Endothelial cell of umbilical vein (primary cell): ENCODE results near the gene MLLT6. TPM values are rescaled to one million over a fixed set of nuclear protein-coding genes. Genes with fewer than 3 reads are reported as not detected.

ENCODE experiments used
- BruUV-seq: library from RNA; stranded (reverse); fragments of 400-500 nt; replicated peaks from 2 replicates; lab custom pipeline; 2021; lab: Mats Ljungman, UMichigan
- CTCF ChIA-PET: fragments of 300-600, 350-600 bp; sonication (Branson Sonifier 250); formaldehyde crosslinking; loops from one replicate; lab custom pipeline; 2021; ENCODE audit warnings: antibody characterized with exemption, inconsistent platforms; lab: Charles Lee
- POLR2A ChIA-PET: fragments of 300-600, 350-600 bp; sonication (Branson Sonifier 250); formaldehyde crosslinking; loops from one replicate; lab custom pipeline; 2021; ENCODE audit warnings: antibody characterized with exemption, inconsistent platforms; lab: Charles Lee
- DNase-seq: peaks from one replicate; pipeline ENCODE4 v3.0.0-alpha.2; 2011; ENCODE audit warnings: low read depth, low spot score
- FAIRE-seq: peaks from 2 replicates; lab custom pipeline; 2011; peaks lifted over from hg19 to GRCh38; lab: Jason Lieb, UNC
- H2AFZ ChIP-seq: 2 replicates; pipeline ENCODE4 v1.6.0; 2012; ENCODE audit warnings: low read depth, low read length, control low read depth, inconsistent platforms
- H3K27ac ChIP-seq: 2 replicates; pipeline ENCODE4 v1.5.1; 2011; ENCODE audit warnings: low read depth, mild to moderate bottlenecking, control low read depth, low read length, moderate library complexity; ENCODE audit not compliant: insufficient read depth
- H3K27me3 ChIP-seq, 2 experiments: 2 replicates each; pipeline versions ENCODE4 v1.6.0 to v1.6.1; 2011; ENCODE audit warnings: low read length in 2 of 2, mixed read lengths in 1 of 2; ENCODE audit not compliant: control insufficient read depth in 2 of 2, insufficient read depth in 2 of 2
- H3K36me3 ChIP-seq, 2 experiments: 2 replicates in 1 of 2; 3 replicates in 1 of 2; pipeline ENCODE4 v1.5.1; 2011; ENCODE audit warnings: low read length in 2 of 2, mild to moderate bottlenecking in 1 of 2, moderate library complexity in 1 of 2; ENCODE audit not compliant: control insufficient read depth in 2 of 2, insufficient read depth in 2 of 2; ENCODE audit errors: extremely low read depth in 1 of 2
- H3K4me1 ChIP-seq: 3 replicates; pipeline ENCODE4 v1.5.1; 2011; ENCODE audit warnings: mild to moderate bottlenecking, low read length; ENCODE audit not compliant: control insufficient read depth, insufficient read depth; ENCODE audit errors: extremely low read depth
- H3K4me2 ChIP-seq: 2 replicates; pipeline ENCODE4 v1.6.1; 2011; ENCODE audit warnings: low read length, control low read depth, mixed read lengths; ENCODE audit not compliant: insufficient read depth
- H3K4me3 ChIP-seq, 3 experiments: fragments of 200-600 bp in 1 of 3; sonication (generic), shearing (Covaris generic) in 1 of 3; replicated peaks in 1 of 3; 2 replicates each; pipeline ENCODE4 v1.5.1; 2011 to 2016; ENCODE audit warnings: control low read depth in 3 of 3, low read length in 3 of 3, mild to moderate bottlenecking in 2 of 3, inconsistent platforms in 1 of 3, low read depth in 1 of 3, moderate library complexity in 1 of 3; ENCODE audit not compliant: insufficient read depth in 1 of 3
- H3K79me2 ChIP-seq: 2 replicates; pipeline ENCODE4 v1.6.0; 2012; ENCODE audit warnings: low read length, inconsistent platforms; ENCODE audit not compliant: control insufficient read depth, insufficient read depth
- H3K9ac ChIP-seq: replicated peaks from 2 replicates; pipeline ENCODE3; 2011; ENCODE audit warnings: low read length, control low read depth; ENCODE audit not compliant: insufficient read depth; ENCODE audit errors: extremely low read depth
- H3K9me1 ChIP-seq: replicated peaks from 3 replicates; pipeline ENCODE4 v1.6.0; 2011; ENCODE audit warnings: mild to moderate bottlenecking, low read length; ENCODE audit not compliant: control insufficient read depth, insufficient read depth; ENCODE audit errors: extremely low read depth
- H3K9me3 ChIP-seq: replicated peaks from 2 replicates; pipeline ENCODE4 v1.5.1; 2012; ENCODE audit warnings: low read length, inconsistent platforms; ENCODE audit not compliant: control insufficient read depth, insufficient read depth
- H4K20me1 ChIP-seq: replicated peaks from 2 replicates; pipeline ENCODE3; 2011; ENCODE audit warnings: mild to moderate bottlenecking, low read length; ENCODE audit not compliant: control insufficient read depth, insufficient read depth; ENCODE audit errors: extremely low read depth
- CTCF ChIP-seq, 2 donors: IDR thresholded peaks; 1 replicate in 1 of 2; 2 replicates in 1 of 2; pipeline ENCODE4 v1.5.1; 2011; ENCODE audit warnings: low read length in 2 of 2, mild to moderate bottlenecking in 2 of 2, moderate library complexity in 2 of 2, control low read depth in 1 of 2, inconsistent platforms in 1 of 2, low read depth in 1 of 2; ENCODE audit not compliant: insufficient read depth in 1 of 2; ENCODE audit errors: extremely low read depth in 1 of 2
- EZH2 ChIP-seq: IDR thresholded peaks from 2 replicates; pipeline ENCODE4 v1.6.1; 2012; ENCODE audit warnings: borderline replicate concordance, low read depth, mild to moderate bottlenecking, moderate library complexity, low read length, inconsistent platforms; ENCODE audit not compliant: severe bottlenecking
- FOS ChIP-seq: IDR thresholded peaks from 2 replicates; pipeline ENCODE4 v1.6.1; 2011; ENCODE audit warnings: mild to moderate bottlenecking, low read length, moderate library complexity, borderline replicate concordance; ENCODE audit not compliant: insufficient read depth
- GATA2 ChIP-seq: IDR thresholded peaks from 2 replicates; pipeline ENCODE4 v1.7.0; 2011; ENCODE audit warnings: low read depth, mild to moderate bottlenecking, moderate library complexity, mixed read lengths, low read length; ENCODE audit not compliant: insufficient read length, insufficient read depth
- JUN ChIP-seq: IDR thresholded peaks from 2 replicates; pipeline ENCODE4 v1.6.1; 2011; ENCODE audit warnings: borderline replicate concordance, low read depth; ENCODE audit not compliant: insufficient read length, insufficient read depth
- MAX ChIP-seq: IDR thresholded peaks from 2 replicates; pipeline ENCODE4 v1.6.1; 2011; ENCODE audit not compliant: insufficient read depth, insufficient read length
- MYC ChIP-seq: IDR thresholded peaks from one replicate; pipeline ENCODE4 v1.6.1; 2011; ENCODE audit warnings: mild to moderate bottlenecking, low read depth, low read length
- POLR2A ChIP-seq: IDR thresholded peaks from 2 replicates; pipeline ENCODE4 v1.6.1; 2012; ENCODE audit warnings: low read depth, mild to moderate bottlenecking, control low read depth, low read length
- POLR2AphosphoS5 ChIP-seq: IDR thresholded peaks from 2 replicates; pipeline ENCODE4 v1.6.1; 2012; ENCODE audit warnings: low read depth, mild to moderate bottlenecking, control low read depth, low read length, moderate library complexity; ENCODE audit not compliant: insufficient read depth
- dilution Hi-C: fragments of 300-500 bp; cut with MboI; formaldehyde crosslinking; loops from one replicate; pipeline ENCODE4 v1.15.0; 2019; ENCODE audit warnings: low sequenced_read_pairs; ENCODE audit not compliant: extremely low pct_ligation_motif_present
- intact Hi-C: fragments of 100-400 bp; cut with micrococcal nuclease; formaldehyde crosslinking; loops from one replicate; pipeline ENCODE4 v1.10.0; 2022
- polyA plus RNA-seq, 4 experiments: library from polyadenylated mRNA; depleted of rRNA in 3 of 4; stranded (reverse) in 3 of 4; unstranded in 1 of 4; fragments of >200 nt; gene quantifications; 2 replicates each; pipeline versions ENCODE4 v1.2.1 to v1.2.3, GENCODE V29; 2011 to 2012; ENCODE audit warnings: missing spikeins in 1 of 4
- total RNA-seq: library from RNA; stranded (reverse); gene quantifications from 2 replicates; pipeline ENCODE4 v1.2.3, GENCODE V29; 2021

Gene MLLT6
- total and polyA plus RNA-seq, 2 donors (not counting 3 experiments of a cell fraction or from before 2014, with no cell fraction given) = 32.1 to 85.4 TPM

DNA sequence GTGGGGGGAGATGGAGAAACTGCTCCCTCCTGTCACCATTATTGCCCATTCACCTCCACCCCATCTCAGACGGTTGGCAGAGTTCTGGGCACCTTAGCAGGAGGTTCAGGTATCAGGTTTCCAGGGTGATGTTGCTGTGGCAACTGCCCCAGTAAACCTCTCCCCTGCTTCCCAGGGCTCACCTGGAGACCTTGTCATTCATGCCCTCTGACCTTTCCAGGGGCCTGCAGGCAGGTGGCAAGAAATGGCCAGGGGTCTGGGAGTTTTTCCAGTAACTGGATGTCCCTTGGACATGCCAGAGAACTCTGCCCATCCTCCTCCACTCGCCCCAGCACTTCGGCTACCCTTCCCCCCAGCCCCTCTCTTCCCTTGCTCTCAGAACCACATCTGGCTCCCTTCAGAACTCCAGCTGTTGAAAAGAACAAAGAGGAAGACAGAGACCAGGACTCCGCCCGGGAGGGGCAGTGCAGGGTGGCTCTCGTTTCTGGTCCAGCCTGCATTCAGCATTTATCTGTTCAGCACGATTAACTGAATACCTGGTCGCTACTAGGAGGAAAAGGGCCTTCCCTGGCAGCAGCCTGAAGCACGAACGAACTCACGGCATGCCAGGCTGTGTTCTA is 8.5 kb downstream of the MLLT6 start:
- intact Hi-C loops = no loop called here
- Histone ChIP-seq H3K27me3 (no peaks in the 10 kb centered on the region), H3K27ac (no peak overlapping the region), H3K9me1 (no peaks in the 10 kb centered on the region), H3K4me2 (no peak overlapping the region), H3K4me1 (no peaks in the 10 kb centered on the region), H3K9ac (no peak overlapping the region), H3K4me3 (no peak overlapping the region), H3K9me3 (no peaks in the 10 kb centered on the region), H3K79me2 (no peaks in the 10 kb centered on the region), H3K36me3 (peaks cover 0 to 43% of the 10 kb centered on the region in 2 experiments), H2AFZ (no peak overlapping the region), H4K20me1 (no peaks in the 10 kb centered on the region)
- CTCF ChIA-PET = no interaction called here
- POLR2A ChIA-PET = no interaction called here
- FAIRE-seq = no peak
- dilution Hi-C loops = no loop called here
- BruUV-seq = no TSS peak
- no peak for DNase-seq
- TF ChIP-seq GATA2 (no peak), MYC (no peak), MAX (no peak), POLR2AphosphoS5 (no peak), POLR2A (no peak), JUN (no peak), FOS (no peak), EZH2 (no peak), CTCF (IDR thresholded peaks at IDR 0.05; ENCODE audit: extremely low read depth in 1 of 2, insufficient read depth in 1 of 2, low read depth in 1 of 2, low read length in 2 of 2) (no peak)
